Fibroblast of skin of left quadriceps (primary cell): ENCODE results near the gene MGRN1.
A peak's percentile ranks its signal among the peaks of the same experiment; 100 is the strongest.

Source experiments
- DNase-seq, 2 experiments: peaks; one replicate each; pipeline ENCODE4 v3.0.0-alpha.2; 2013; ENCODE audit warnings: low read depth in 2 of 2

MGRN1 gene

DNA sequence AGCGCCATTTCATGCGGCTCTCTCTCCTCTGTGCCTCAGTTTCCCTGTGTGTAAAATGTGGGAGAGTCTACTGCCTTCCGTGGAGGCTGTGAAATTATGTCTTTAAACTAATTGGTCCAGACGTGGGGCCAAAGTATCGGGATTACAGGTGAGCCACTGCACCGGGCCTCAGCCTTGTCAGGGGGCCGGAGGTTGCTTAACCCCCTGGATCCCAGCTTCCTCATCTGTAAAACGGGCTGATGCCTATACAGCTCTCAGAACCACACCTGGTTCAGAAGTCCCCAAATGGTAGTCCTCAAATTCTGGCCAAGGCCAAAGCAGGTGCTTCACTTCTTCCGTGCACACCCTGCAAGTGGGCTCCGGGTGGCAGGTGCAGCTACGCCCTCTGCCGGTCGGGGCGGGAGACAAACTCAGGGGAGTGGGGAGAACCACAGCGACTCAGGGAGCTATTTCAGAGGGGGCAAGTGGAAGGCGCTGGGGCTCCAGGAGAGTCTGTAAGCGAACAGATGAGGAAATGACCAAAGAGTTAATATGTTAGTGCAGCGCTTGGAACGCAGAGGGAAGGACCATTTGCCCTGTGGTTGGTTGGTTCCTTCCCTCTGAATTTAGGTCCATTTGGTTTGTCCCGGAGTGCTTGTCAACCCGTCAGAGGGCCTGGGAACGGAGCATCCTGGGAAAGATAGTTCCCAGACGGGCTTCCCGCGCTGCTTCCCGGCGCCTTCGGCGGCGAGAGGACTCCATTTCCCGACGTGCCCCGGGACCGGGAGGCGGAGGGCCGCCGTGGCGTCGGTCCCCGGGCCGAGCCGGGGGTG lies at the start of gene MGRN1:
MGRN1 (plus strand) TSS at position 812 of the 812 bp plus-strand sequence. CDS start 135 bp downstream, outside the sequence.
- DNase-seq, result peak; percentile 95 to 96

DNA sequence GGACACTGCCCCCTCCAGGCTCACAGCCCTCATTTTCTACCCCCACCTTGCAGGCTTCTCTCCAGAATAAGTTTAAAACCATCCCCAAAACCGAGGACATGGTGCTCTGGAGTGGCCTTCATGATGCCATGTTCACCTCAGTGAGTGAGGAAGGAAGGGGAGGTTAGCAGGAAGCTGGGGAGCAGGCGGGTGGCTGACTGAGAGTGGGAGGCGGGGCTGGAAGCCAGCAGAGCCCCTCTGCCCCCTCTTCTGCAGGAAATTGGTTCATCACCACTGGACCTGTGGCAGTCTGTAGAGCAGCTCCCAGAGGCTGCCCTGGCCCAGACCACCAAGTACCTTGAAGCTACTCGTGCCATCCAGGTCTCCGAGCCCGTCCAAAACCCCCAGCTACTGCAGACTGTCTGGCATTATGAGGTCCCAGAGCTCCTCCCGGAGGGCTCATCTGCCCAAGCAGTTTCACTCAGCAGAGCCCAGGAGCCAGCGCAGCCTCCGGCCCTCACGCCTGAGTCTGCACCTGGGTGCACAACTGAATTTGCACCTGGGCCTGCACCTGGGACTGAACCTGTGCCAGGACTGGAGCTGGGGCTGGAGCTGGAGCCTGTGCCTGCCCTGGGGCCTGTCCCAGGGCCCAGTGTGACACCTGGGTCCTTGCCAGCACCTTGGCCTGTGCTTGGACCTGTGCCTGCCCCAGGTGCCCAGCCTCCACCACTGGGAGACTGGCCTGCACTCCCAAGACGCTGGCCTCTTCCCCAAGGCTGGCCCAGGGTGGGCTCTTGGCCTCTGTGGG lies 49.5 kb upstream of the MGRN1 start:
- DNase-seq, result no peak

DNA sequence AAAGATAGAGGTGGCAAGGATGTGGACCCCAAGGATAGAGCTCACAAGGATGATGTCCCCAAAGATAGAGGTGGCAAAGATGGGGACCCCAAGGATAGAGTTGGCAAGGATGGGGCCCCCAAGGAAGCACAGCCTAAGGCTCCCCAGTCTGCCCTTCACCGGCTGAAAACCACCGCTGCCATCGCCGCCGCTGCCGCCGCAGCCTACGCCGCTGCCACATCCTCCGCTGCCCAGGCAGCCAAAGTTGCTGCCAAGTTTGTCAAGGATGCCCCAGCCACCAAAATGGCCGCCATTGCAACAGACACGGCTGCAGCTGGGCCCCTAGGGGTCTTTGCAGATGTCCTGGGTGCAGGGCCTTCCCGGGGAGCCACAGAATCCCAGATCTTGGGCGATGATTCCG lies 48.6 kb upstream of the MGRN1 start:
- no peak for DNase-seq

DNA sequence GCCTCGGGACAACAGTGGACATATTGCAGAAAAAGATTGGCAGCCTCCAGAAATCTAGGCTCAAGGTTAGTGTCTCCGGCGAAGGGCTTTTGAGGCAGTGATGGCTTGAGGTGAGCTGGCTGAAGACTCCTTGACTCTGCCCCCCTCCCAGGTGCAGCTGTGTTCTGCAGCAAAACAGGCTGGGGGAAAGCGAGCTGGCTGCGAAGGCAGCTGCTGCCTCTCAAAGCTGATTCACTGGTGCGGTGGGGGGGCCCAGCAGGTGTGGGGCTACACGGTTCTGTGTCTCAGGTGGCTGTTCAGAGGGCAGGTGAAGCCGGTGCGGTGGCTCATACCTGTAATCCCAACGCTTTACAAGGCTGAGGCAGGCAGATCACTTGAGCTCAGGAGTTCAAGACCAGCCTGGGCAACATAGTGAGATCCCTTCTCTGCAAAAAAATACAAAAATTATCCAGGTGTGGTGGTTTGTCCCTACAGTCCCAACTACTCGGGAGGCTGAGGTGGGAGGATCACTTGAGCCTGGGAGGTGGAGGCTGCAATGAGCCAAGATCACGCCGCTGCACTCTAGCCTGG lies 45.6 kb upstream of the MGRN1 start:
- no peak for DNase-seq

DNA sequence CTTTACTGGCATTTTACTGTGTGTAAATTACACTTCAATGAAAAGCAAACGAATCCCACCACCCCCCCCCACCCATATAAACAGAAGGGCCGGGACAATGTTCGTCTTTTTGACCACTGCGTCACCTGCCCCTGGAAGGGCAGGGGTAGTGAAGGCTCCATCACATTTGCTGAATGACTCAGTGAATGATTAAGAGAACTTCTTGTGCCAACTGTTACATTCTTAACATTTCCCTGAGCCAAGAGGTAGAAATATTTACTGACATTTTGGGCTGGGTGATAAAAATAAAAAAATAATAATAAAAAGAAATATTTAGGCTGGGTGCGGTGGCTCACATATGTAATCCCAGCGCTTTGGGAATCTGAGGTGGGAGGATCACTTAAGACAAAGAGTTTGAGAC lies 44.4 kb upstream of the MGRN1 start:
- no peak for DNase-seq

DNA sequence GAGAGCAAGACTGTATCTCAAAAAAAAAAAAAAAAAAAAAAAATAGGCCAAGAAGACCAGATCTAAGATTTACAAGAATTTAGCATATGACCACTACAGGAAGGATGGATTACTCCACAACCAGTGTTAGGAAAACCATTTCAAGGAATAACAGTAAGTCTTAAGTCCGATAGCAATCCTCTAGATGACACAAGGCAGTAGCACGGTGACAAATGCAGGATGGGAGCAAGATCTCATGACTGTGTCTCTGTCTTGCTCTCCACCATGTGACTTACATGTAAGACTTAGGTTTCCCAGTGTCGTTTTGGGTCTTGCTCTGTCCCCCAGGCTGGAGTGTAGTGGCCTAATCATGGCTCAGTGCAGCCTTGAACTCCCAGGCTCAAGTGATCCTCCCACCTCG lies 40.7 kb upstream of the MGRN1 start:
- no peak for DNase-seq

DNA sequence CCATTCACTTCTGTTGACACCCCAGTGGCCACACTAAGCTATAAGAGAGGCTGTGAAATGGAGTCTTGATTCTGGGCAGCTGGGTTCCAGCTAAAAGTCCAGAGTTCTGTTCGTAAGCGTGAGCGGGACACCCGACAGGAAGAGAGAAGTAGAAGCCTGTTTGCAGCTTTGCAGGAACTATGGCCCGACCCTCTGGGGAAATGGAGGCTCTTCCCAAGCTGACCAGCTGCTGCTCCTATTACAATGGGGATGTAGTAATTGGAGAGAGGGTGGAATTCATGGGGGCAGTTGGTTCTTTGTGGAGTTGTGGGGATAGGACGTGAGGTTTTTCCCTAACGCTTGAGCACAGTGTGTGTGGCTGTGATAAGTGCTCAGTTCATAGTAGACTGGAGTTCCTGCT lies 38.3 kb upstream of the MGRN1 start:
- DNase-seq, result no peak

DNA sequence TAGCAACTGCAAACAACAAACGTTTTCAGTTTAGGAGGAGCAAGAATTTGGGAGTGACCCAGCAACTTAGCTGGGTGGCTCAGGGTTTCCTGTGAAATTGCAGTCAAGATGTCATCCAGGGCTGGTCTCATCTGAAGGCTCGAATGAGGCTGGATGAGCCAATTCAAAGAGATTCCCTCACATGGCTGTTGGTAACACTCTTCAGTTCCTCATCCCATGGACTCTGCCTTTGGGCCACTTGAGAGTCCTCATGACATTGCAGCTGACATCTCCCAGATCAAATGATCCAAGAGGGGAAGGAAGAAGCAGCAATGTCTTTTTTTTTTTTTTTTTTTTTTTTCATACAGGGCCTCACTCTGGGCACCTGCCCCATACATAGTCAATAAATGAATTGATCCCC lies 36.2 kb upstream of the MGRN1 start:
- no peak for DNase-seq

DNA sequence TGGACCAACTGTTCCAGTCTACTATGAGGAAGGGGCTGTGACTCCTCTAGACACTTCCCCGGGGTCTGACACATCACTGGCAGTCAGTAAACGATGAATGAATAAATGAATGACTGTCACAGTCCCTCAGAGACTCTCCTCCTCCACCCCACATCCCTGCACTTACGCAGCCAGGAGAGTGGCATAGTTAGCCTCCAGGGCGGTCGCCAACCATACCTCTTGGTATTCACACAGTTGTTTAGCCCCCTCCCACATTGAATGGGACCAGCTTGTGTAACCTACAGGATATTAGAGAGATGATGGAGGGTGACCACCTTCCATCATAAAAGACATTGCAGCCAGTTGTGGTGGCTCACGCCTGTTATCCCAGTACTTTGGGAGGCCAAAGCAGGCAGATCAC lies 35.7 kb upstream of the MGRN1 start:
- no peak for DNase-seq

DNA sequence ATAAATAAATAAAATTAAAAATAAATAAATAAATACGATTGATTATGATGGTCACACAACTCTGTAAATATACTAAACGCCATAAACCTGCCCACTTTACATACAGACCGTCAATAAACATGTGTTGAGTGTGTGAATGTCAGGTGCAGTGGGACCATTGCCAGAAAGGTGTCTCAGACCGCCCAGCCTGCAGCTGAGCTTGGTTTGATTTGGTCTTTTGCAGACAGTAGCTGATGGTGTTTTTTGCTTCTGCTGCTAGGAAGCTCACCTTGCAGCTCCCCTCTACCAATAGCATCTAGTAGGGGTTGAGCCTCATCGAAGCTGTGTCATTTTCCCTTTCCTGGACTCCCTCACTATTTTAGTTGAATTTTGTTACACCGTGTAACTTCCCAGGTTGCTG lies 33.4 kb upstream of the MGRN1 start:
- no peak for DNase-seq

DNA sequence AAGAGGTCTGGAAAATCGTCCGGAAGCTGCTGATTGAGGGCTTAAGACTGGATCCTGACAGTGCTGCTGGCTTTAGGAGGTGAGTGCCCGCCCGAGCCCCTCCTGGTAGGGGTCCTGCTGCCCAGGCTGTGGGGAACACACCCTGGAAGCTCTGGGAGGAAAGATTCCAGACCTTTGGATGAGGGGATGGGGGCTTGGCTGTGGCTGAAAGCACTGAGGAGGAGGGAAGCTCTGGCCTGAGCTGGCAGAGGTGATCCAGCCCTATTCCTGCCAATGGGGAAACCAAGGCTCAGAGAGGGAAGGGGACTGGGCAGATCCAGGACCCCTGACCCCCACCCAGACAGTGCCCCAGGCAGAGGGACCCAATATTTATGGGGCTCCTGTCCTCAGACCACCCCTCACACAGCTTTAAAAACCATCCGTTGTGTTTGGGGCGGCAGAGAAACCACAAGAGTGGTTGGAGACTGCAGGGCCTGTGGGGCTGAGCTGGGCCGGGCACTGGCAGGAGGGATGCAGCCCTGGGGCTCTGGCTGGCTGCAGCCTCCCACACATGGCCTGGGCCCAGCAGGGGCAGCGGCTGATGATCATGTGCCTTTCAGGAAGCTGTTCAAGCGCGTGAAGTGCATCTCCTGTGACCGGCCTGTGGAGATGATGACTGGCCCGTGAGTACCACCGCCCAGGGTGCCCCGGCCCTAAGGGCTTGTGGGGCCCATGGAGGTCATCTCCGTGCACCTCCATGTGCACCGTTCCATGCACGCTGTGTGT lies 32.7 kb upstream of the MGRN1 start:
- no peak for DNase-seq

DNA sequence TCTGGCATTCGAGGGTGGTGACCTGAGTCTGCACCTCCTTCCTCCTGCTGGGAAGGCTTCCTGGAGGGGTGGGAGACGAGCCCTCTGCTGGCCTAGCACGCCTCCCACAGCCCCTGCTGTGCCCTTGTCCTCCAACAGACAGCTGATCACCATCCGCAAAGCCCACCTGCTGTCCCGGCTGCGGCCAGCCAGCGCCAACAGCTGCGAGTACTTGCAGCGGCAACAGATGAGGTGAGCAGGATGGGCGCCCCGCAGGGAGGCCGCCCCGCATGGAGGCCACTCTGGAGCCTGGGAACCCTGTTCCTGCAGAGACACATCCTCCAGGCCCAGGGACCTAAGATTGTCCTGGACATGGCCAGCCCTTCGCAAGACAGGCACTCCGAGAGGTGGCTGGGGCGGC lies 31.5 kb upstream of the MGRN1 start:
- DNase-seq, result no peak

DNA sequence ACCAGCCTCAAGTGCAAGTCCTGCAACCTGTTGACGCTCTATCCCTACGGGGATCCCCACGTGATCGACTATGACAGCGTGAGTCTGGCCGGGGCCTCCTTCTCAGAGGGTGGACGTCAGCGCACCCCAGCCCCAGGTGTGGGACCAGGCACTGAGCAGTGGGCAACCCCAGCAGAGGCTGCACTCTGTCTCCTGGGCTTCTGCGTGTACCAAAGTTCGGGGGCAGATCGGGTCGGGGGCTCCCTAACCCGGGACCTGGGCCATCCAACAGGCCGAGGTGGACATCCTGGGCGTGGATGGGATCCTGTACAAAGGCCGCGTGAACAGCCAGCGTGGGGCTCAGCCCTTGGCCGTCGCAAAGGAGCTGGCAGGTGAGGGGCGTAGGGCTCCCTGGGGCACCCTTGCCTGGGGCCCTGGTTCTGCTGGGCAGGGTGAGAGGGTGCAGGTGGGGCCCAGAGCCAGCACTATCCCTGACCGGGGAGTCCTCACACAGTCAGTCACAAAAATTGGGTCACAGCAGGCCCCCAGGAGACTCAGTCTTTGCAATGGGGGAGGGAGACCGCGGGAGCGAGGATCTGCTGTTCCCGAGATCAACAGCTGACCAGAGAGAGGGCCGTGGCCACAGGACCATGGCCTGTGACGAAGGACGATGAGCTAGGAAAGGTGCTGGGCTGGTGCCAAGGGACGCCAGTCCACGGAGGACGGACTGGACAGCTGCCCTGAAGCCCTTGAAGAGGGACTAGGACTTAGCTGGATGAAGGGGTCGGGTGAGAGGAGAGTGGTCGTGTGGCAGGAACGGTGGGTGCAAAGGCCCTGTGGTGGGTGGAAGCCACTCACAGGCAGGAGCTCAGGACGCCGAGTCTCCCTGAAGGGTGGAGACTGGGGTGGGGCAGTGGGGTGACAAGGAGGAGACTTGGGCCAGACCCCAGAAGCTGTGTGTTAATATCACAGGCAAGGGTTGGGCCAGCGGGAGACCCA lies 29.9 kb upstream of the MGRN1 start:
- no peak for DNase-seq

DNA sequence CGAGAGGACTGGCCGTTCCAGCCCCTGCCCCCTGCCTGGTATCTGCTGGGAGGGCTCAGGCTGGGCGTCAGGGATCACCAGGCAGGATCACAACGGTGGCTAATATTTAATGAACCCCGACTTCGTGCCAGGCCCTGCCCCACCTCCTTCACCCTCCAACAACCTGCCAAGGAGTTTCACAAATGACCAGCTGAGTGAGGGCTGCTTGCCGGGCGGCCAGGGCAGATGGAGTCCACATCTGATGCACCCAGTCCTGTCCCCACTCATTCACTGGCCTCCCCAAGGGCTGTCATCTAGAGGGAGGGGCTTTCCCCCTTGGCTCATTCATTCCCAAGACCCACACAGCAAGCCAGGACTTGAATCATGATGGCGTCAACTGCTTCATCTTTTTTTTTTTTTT lies 27.5 kb upstream of the MGRN1 start:
- no peak for DNase-seq

DNA sequence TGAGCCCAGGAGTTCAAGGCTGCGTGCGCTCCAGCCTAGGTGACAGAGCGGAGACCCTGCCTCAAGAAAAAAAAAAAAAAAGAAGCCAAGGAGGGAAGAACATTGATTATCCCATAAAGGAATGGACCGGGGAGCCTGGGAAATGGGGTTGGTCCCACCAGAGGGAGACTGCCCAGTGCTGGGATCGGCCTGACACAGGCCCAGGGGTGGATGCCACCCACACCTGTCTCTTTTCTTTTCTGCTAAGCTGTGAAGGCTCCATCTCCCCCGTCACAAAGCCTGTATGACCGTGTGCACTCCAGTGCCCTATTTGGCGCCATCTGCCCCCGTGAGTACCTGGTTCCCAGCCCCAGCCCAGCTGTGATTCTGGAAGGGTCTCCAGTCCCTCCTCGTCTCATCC lies 25.6 kb upstream of the MGRN1 start:
- no peak for DNase-seq

DNA sequence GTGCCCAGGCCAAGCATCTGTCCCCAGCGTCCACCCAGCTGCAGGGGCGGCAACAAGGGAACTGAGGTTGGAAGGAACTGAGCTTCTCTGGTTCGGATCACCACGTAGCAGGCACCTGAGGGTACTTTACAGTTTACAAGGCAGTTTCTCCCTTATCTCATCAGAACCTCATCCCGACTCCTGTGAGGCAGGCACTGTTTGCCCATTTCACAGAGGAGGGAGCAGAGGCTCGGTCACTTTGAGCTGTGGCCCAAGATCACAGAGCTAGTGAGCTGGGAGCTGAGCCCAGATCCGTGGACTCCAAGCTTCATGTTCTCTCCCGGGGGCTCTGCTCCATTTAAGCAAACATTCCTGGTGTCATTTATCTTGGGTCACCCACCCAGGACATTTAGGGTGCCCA lies 25.1 kb upstream of the MGRN1 start:
- DNase-seq, result no peak

DNA sequence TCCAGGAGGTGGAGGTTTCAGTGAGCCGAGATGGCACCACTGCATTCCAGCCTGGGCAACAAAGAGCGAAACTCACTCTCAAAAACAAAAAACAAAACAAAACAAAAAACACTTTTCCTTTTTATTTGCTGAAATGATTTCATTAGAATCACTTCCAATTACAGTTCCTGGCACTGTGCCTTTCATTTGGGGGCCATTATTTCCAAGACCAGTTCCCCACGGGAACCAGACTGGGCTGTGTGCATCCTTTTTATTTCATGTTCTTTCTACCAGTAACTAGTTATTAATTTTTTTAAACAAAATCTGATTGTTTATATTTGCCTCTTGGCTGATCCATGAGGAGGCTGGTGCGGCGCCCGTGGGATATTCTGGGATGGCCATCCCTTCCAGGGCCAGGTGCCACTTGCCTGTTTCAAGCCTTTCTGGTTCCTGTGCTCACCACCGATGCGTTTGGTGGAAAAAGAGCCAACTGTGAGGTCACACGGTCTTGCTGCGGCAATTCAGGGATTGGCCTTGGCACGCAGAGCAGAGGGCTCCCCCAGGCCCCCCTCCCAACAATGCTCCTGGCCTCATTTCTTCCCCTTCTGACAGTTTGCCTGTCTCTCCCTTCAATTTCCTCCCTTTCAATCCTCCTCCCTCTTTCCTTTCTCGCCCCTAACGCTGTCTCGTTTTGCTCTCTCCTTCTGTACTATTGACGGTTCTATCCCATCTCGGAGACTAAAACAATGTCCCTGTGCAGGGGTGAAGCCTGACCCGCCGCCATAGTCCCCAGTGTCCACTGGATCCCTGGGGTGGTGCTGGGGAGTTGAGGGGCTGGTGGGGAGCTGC lies 23.4 kb upstream of the MGRN1 start:
- DNase-seq, result no peak

DNA sequence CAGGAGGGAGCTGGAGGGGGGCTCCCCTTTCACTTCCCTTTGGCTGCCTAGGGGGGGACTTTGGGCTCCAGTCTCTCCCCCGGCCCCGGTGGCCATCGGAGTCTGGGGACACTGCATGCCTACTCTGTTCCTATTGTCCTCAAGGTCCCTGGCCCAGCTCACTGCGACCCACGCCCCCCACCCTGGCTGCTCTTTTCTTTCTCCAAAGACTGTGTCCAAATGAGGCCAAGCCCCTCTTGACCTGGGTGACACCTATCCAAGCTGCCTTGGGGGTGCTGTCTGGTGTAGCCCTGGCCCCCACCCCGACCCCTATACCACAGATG lies 22.8 kb upstream of the MGRN1 start:
- DNase-seq, result no peak

DNA sequence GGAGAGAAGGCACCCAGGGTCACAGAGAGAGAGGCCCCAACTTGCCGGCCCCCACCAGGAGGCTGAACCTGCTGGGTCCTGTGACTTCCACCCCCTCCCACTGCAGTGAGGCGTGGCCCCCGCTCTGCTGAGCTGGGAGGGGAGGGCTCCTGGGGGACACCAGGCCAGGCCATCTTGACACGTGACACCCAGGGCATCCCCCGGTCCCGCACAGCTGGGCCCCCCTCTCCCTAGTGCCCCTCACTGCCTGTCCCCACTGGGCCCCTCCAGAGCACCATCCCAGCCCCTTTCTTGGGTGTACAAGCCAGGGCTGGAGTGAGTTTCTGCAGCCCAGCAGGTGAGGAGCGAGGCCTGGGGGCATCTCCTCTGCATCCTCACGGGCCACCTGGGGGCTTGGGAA lies 22.3 kb upstream of the MGRN1 start:
- no peak for DNase-seq

DNA sequence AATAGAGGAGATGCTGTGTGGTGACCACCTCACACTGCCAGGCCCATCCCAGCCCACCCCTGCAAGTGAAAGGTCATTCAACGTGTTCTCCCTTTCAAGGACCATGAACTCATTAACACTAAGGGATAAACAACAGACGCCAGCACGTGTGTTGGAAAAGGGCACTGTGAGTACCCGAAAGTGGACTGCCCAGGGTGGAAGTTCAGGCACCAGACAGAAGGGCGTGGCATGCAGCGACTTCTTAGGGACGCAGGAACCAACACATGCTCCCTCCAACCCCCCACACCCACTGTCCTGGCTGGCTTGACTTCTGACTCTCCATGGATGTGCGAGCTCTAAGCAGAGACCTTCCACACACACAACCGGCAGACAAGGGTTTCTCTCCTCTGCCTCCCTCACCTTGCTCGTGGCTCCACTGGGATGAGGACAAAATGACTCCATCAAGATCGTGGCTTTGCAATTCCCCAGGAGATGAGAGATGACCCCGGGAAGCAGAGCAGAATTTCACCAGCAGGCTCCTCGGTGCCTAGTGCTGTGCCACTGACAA lies 20.9 kb upstream of the MGRN1 start:
- DNase-seq, result no peak
